ENCODE results near the gene UMAD1. TPM values are rescaled to one million over a fixed set of nuclear protein-coding genes. Genes with fewer than 3 reads are reported as not detected.

The UMAD1 gene
- total and polyA plus RNA-seq, 2 experiments from 2014 or later, result 8.4 to 12.4 TPM

- no peak for TF ChIP-seq NANOG (IDR thresholded peaks at IDR 0.05; ENCODE audit: borderline replicate concordance)
- no peak for TF ChIP-seq JUNB (IDR thresholded peaks at IDR 0.05; ENCODE audit: unreplicated experiment)
- TF ChIP-seq EZH2phosphoT487 (IDR thresholded peaks at IDR 0.05; ENCODE audit: unreplicated experiment), result no peak
- TF ChIP-seq ZNF331 (CRISPR knock-in tag; IDR thresholded peaks at IDR 0.05; ENCODE audit: low read depth), result no peak
- no peak for TF ChIP-seq STAT1 (IDR thresholded peaks at IDR 0.05; ENCODE audit: unreplicated experiment)
- TF ChIP-seq CREB1 (CRISPR knock-in tag; IDR thresholded peaks at IDR 0.05; ENCODE audit: low read depth), result no peak
- TF ChIP-seq, protein P1, sequence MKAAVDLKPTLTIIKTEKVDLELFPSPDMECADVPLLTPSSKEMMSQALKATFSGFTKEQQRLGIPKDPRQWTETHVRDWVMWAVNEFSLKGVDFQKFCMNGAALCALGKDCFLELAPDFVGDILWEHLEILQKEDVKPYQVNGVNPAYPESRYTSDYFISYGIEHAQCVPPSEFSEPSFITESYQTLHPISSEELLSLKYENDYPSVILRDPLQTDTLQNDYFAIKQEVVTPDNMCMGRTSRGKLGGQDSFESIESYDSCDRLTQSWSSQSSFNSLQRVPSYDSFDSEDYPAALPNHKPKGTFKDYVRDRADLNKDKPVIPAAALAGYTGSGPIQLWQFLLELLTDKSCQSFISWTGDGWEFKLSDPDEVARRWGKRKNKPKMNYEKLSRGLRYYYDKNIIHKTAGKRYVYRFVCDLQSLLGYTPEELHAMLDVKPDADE (IDR thresholded peaks at IDR 0.05), result no peak
- no peak for TF ChIP-seq ZNF114 (CRISPR knock-in tag; IDR thresholded peaks at IDR 0.05)
- no peak for TF ChIP-seq CTCF (conservative IDR thresholded peaks at IDR 0.05; ENCODE audit: low read depth in 2 of 2)
- TF ChIP-seq POLR2AphosphoS5 (IDR thresholded peaks at IDR 0.05; ENCODE audit: low read depth), result no peak
- no peak for TF ChIP-seq EZH2 (IDR thresholded peaks at IDR 0.05; ENCODE audit: low read depth, unreplicated experiment)
- TF ChIP-seq, protein P2, sequence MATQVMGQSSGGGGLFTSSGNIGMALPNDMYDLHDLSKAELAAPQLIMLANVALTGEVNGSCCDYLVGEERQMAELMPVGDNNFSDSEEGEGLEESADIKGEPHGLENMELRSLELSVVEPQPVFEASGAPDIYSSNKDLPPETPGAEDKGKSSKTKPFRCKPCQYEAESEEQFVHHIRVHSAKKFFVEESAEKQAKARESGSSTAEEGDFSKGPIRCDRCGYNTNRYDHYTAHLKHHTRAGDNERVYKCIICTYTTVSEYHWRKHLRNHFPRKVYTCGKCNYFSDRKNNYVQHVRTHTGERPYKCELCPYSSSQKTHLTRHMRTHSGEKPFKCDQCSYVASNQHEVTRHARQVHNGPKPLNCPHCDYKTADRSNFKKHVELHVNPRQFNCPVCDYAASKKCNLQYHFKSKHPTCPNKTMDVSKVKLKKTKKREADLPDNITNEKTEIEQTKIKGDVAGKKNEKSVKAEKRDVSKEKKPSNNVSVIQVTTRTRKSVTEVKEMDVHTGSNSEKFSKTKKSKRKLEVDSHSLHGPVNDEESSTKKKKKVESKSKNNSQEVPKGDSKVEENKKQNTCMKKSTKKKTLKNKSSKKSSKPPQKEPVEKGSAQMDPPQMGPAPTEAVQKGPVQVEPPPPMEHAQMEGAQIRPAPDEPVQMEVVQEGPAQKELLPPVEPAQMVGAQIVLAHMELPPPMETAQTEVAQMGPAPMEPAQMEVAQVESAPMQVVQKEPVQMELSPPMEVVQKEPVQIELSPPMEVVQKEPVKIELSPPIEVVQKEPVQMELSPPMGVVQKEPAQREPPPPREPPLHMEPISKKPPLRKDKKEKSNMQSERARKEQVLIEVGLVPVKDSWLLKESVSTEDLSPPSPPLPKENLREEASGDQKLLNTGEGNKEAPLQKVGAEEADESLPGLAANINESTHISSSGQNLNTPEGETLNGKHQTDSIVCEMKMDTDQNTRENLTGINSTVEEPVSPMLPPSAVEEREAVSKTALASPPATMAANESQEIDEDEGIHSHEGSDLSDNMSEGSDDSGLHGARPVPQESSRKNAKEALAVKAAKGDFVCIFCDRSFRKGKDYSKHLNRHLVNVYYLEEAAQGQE (IDR thresholded peaks at IDR 0.05; ENCODE audit: unreplicated experiment), result no peak
- no peak for TF ChIP-seq ZNF462 (CRISPR knock-in tag; IDR thresholded peaks at IDR 0.05)
- Histone ChIP-seq H3F3A (replicated peaks; ENCODE audit: low read depth) (no peaks in the 10 kb centered on the region), H3K27ac (ENCODE audit: low read depth) (peak overlapping the region; percentile 5; the same call in 1 of the 2 replicates), H3K9me2 (ENCODE audit: insufficient read depth) (no peaks in the 10 kb centered on the region), H3K4me2 (no peak overlapping the region), H3K27me3 (ENCODE audit: insufficient read depth) (no peaks in the 10 kb centered on the region), H3K36me3 (ENCODE audit: insufficient read depth) (no peaks in the 10 kb centered on the region), H3K79me2 (replicated peaks; ENCODE audit: insufficient read depth) (no peaks in the 10 kb centered on the region), H4K20me1 (replicated peaks; ENCODE audit: insufficient read depth) (no peaks in the 10 kb centered on the region), H2AFZ (no peak overlapping the region), H3K4me1 (ENCODE audit: insufficient read depth) (peaks cover 5% of the 10 kb centered on the region; the same call in 1 of the 2 replicates), H3K4me3 (no peak overlapping the region)
- Mint-ChIP-seq H3K27ac (no peak overlapping the region), H3K4me1 (peaks cover 25% of the 10 kb centered on the region), H3K27me3 (ENCODE audit: insufficient read depth, low read depth, poor library complexity) (peaks cover 1% of the 10 kb centered on the region), H3K9me3 (no peaks in the 10 kb centered on the region), H3K4me3 (no peak overlapping the region), H3K36me3 (ENCODE audit: low read depth) (no peaks in the 10 kb centered on the region)
- ATAC-seq (no peak), DNase-seq (ENCODE audit: low spot score) (no peak)
These were observed 99.4 kb downstream of the UMAD1 start for GRCh38 chr7:7740037-7740355.
